ENCODE measurements around the gene CWC22. TPM values are rescaled to one million over a fixed set of nuclear protein-coding genes. Genes with fewer than 3 reads are reported as not detected.
A peak's percentile ranks its signal among the peaks of the same experiment; 100 is the strongest.

The CWC22 gene
- total and polyA plus RNA-seq, 2 of the 13 experiments (the other 11 are each of a cell fraction or from before 2014, with no cell fraction given): 5.7 to 29.2 TPM

DNA sequence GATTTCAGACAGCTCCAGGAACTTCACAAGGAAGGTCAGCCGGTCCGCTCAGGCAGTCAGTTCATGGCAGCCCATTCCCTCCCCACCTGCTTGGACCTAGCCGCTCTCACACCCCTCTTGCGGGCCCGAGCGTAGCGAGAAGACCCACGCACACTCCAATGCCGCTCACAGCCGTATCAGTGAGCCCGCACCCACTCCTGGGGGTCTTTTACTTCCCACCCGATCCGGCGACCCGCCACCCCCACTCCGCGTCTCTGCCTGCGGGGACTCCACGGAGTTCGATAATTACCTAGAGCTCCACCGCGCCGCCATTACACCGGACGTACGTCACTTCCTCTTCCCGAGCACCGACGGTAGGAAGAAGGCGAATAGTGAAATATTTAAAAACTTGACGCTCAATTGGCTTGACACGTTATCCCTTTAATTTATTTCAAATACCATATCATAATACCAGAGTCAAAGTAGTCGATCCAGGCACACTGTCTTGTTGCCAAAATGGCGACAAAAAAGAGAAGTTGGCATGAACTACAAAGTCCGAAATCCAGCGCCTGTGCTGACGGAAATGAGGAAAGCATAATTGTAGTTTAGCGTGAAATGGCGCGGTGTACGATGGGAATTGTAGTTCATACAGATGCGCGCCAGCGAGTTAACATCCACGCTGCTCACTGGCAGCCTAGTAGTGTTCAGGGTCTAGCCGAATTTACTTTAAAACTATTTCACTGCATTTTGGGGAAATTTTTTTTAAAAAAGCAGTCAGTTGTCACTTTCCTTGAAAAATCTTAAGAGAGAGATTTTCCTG is at the start of gene CWC22 (continued):
- peak; percentile 96 for TF ChIP-seq HCFC1 (IDR thresholded peaks at IDR 0.05; ENCODE audit: low read depth, low read length)
- TF ChIP-seq, protein P1, sequence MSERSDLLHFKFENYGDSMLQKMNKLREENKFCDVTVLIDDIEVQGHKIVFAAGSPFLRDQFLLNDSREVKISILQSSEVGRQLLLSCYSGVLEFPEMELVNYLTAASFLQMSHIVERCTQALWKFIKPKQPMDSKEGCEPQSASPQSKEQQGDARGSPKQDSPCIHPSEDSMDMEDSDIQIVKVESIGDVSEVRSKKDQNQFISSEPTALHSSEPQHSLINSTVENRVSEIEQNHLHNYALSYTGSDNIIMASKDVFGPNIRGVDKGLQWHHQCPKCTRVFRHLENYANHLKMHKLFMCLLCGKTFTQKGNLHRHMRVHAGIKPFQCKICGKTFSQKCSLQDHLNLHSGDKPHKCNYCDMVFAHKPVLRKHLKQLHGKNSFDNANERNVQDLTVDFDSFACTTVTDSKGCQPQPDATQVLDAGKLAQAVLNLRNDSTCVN (CRISPR knock-in tag; IDR thresholded peaks at IDR 0.05; ENCODE audit: borderline replicate concordance): peak; percentile 70; the same call in 1 of the 2 replicates
- peak; percentile 68; the same call in 1 of the 2 replicates for TF ChIP-seq NR2F2 (IDR thresholded peaks at IDR 0.05; ENCODE audit: borderline replicate concordance, low read depth)
- TF ChIP-seq SOX6 (IDR thresholded peaks at IDR 0.05): no peak
- peak; percentile 70 for TF ChIP-seq SOX6 (CRISPR knock-in tag; IDR thresholded peaks at IDR 0.05)
- TF ChIP-seq NRL (CRISPR knock-in tag; IDR thresholded peaks at IDR 0.05; ENCODE audit: borderline replicate concordance): no peak
- no peak for TF ChIP-seq ZFYVE20 (CRISPR knock-in tag; IDR thresholded peaks at IDR 0.05; ENCODE audit: borderline replicate concordance, low read depth)
- TF ChIP-seq HNRNPK (IDR thresholded peaks at IDR 0.05; ENCODE audit: low read depth, low read length, poor library complexity, severe bottlenecking): no peak
- peak; percentile 93 for TF ChIP-seq DMAP1 (CRISPR knock-in tag; IDR thresholded peaks at IDR 0.05)
- TF ChIP-seq NFKB2 (CRISPR knock-in tag; IDR thresholded peaks at IDR 0.05; ENCODE audit: borderline replicate concordance): peak; percentile 94
- peak; percentile 39; the same call in 1 of the 2 replicates for TF ChIP-seq CHD2 (IDR thresholded peaks at IDR 0.05; ENCODE audit: low read depth, low read length)
- TF ChIP-seq KAT2B (IDR thresholded peaks at IDR 0.05; ENCODE audit: borderline replicate concordance, low read depth, low read length): no peak
- TF ChIP-seq, protein P2, sequence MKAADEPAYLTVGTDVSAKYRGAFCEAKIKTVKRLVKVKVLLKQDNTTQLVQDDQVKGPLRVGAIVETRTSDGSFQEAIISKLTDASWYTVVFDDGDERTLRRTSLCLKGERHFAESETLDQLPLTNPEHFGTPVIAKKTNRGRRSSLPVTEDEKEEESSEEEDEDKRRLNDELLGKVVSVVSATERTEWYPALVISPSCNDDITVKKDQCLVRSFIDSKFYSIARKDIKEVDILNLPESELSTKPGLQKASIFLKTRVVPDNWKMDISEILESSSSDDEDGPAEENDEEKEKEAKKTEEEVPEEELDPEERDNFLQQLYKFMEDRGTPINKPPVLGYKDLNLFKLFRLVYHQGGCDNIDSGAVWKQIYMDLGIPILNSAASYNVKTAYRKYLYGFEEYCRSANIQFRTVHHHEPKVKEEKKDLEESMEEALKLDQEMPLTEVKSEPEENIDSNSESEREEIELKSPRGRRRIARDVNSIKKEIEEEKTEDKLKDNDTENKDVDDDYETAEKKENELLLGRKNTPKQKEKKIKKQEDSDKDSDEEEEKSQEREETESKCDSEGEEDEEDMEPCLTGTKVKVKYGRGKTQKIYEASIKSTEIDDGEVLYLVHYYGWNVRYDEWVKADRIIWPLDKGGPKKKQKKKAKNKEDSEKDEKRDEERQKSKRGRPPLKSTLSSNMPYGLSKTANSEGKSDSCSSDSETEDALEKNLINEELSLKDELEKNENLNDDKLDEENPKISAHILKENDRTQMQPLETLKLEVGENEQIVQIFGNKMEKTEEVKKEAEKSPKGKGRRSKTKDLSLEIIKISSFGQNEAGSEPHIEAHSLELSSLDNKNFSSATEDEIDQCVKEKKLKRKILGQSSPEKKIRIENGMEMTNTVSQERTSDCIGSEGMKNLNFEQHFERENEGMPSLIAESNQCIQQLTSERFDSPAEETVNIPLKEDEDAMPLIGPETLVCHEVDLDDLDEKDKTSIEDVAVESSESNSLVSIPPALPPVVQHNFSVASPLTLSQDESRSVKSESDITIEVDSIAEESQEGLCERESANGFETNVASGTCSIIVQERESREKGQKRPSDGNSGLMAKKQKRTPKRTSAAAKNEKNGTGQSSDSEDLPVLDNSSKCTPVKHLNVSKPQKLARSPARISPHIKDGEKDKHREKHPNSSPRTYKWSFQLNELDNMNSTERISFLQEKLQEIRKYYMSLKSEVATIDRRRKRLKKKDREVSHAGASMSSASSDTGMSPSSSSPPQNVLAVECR (CRISPR knock-in tag; IDR thresholded peaks at IDR 0.05; ENCODE audit: borderline replicate concordance): peak; percentile 77; the same call in 1 of the 2 replicates
- TF ChIP-seq, protein P3, sequence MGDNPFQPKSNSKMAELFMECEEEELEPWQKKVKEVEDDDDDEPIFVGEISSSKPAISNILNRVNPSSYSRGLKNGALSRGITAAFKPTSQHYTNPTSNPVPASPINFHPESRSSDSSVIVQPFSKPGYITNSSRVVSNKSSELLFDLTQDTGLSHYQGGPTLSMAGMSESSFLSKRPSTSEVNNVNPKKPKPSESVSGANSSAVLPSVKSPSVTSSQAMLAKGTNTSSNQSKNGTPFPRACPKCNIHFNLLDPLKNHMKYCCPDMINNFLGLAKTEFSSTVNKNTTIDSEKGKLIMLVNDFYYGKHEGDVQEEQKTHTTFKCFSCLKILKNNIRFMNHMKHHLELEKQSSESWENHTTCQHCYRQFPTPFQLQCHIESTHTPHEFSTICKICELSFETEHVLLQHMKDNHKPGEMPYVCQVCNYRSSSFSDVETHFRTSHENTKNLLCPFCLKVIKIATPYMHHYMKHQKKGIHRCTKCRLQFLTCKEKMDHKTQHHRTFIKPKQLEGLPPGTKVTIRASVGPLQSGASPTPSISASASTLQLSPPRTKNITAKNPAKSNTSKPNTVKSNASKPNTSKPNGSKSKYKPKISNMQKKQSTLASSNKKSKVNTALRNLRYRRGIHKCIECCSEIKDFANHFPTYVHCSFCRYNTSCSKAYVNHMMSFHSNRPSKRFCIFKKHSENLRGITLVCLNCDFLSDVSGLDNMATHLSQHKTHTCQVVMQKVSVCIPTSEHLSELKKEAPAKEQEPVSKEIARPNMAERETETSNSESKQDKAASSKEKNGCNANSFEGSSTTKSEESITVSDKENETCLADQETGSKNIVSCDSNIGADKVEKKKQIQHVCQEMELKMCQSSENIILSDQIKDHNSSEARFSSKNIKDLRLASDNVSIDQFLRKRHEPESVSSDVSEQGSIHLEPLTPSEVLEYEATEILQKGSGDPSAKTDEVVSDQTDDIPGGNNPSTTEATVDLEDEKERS (CRISPR knock-in tag; IDR thresholded peaks at IDR 0.05): peak; percentile 88
- TF ChIP-seq IKZF4 (CRISPR knock-in tag; IDR thresholded peaks at IDR 0.05; ENCODE audit: borderline replicate concordance, low read depth, not compliant biosample characterization): no peak
- peak; percentile 79; the same call in 1 of the 2 replicates for TF ChIP-seq MYC (CRISPR knock-in tag; IDR thresholded peaks at IDR 0.05; ENCODE audit: borderline replicate concordance)
- no peak for TF ChIP-seq ZNF383 (CRISPR knock-in tag; IDR thresholded peaks at IDR 0.05; ENCODE audit: borderline replicate concordance)
- no peak for TF ChIP-seq ISX (CRISPR knock-in tag; conservative IDR thresholded peaks at IDR 0.05)
- TF ChIP-seq, protein P4, sequence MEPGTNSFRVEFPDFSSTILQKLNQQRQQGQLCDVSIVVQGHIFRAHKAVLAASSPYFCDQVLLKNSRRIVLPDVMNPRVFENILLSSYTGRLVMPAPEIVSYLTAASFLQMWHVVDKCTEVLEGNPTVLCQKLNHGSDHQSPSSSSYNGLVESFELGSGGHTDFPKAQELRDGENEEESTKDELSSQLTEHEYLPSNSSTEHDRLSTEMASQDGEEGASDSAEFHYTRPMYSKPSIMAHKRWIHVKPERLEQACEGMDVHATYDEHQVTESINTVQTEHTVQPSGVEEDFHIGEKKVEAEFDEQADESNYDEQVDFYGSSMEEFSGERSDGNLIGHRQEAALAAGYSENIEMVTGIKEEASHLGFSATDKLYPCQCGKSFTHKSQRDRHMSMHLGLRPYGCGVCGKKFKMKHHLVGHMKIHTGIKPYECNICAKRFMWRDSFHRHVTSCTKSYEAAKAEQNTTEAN (CRISPR knock-in tag; conservative IDR thresholded peaks at IDR 0.05): peak; percentile 43; the same call in 1 of the 2 replicates
